Activated naive CD8-positive, alpha-beta T cell treated with anti-CD3 and anti-CD28 coated beads, Interleukin-2, amount 10 ng/mL, durations not matched to agents 7 days and 5 days (primary cell): ENCODE results near the gene PDLIM7. TPM values are rescaled to one million over a fixed set of nuclear protein-coding genes. Genes with fewer than 3 reads are reported as not detected.
A peak's percentile ranks its signal among the peaks of the same experiment; 100 is the strongest.
"Not testable (repeated sequence)": the region's sequence is repeated elsewhere in the genome, so short reads cannot be mapped to it uniquely, and the experiment has no call there.

Experiments used
- ATAC-seq: fragments of 150-1000 bp; cut with Tn5 transposase; one replicate; pipeline ENCODE4 v1.10.0; 2021; ENCODE audit warnings: low read depth, moderate library complexity
- POLR2A ChIA-PET: fragments of 350-600 bp; sonication (Branson Sonifier 250); formaldehyde crosslinking; loops from one replicate; lab custom pipeline; 2021; ENCODE audit warnings: antibody characterized with exemption; lab: Charles Lee
- DNase-seq: peaks from one replicate; pipeline ENCODE4 v3.0.0; 2021
- H3K27ac Mint-ChIP-seq: one replicate; pipeline ENCODE4 v1.8.0; 2022; ENCODE audit warnings: mild to moderate bottlenecking, mixed read lengths
- H3K27me3 Mint-ChIP-seq: one replicate; pipeline ENCODE4 v1.8.0; 2022; ENCODE audit warnings: mild to moderate bottlenecking, moderate library complexity, mixed read lengths
- H3K36me3 Mint-ChIP-seq: one replicate; pipeline ENCODE4 v1.8.0; 2021; ENCODE audit warnings: mild to moderate bottlenecking, mixed read lengths
- H3K4me1 Mint-ChIP-seq: one replicate; pipeline ENCODE4 v1.8.0; 2021; ENCODE audit warnings: mixed read lengths
- H3K4me3 Mint-ChIP-seq: one replicate; pipeline ENCODE4 v1.8.0; 2022; ENCODE audit warnings: mild to moderate bottlenecking, moderate library complexity, mixed read lengths
- H3K9me3 Mint-ChIP-seq: one replicate; pipeline ENCODE4 v1.8.0; 2021; ENCODE audit warnings: mixed read lengths
- total RNA-seq, 2 experiments: library from RNA; stranded (reverse); gene quantifications; one replicate each; pipeline ENCODE4 v1.2.3, GENCODE V29; 2021

The PDLIM7 gene
- total RNA-seq, 2 experiments from 2014 or later, result 51.6 to 60.6 TPM

- Mint-ChIP-seq H3K27me3 (no peaks in the 10 kb centered on the region), H3K4me1 (peaks cover 13% of the 10 kb centered on the region), H3K27ac (no peak overlapping the region), H3K9me3 (no peaks in the 10 kb centered on the region), H3K4me3 (no peak overlapping the region), H3K36me3 (peaks cover 17% of the 10 kb centered on the region)
- no peak for DNase-seq
- POLR2A ChIA-PET, result interaction anchor here (0.6 kb wide), 1 partner anchor 10 kb away, joined by 3 read pairs; no protein-coding TSS in a partner anchor
- no peak for ATAC-seq
These were observed 7.0 kb downstream of the PDLIM7 start for GRCh38 chr5:177490311-177490991.

- no peaks in the 10 kb centered on the region for H3K27me3 Mint-ChIP-seq
- ATAC-seq (no peak), DNase-seq (no peak)
- peaks cover 17% of the 10 kb centered on the region for H3K36me3 Mint-ChIP-seq
- H3K4me1 Mint-ChIP-seq, result peaks cover 8% of the 10 kb centered on the region
- POLR2A ChIA-PET, result no interaction called here
- H3K4me3 Mint-ChIP-seq, result no peak overlapping the region
- no peak overlapping the region for H3K27ac Mint-ChIP-seq
- no peaks in the 10 kb centered on the region for H3K9me3 Mint-ChIP-seq
These were observed 8.2 kb downstream of the PDLIM7 start for GRCh38 chr5:177489119-177489716.

GRCh38 chr5:177487975-177488374, 9.4 kb downstream of the PDLIM7 start:
- ATAC-seq, result no peak

GRCh38 chr5:177487144-177487543, 10.3 kb downstream of the PDLIM7 start:
- peaks cover 6% of the 10 kb centered on the region for H3K4me1 Mint-ChIP-seq
- no peak overlapping the region for H3K4me3 Mint-ChIP-seq
- POLR2A ChIA-PET, result no interaction called here
- no peaks in the 10 kb centered on the region for H3K27me3 Mint-ChIP-seq
- H3K9me3 Mint-ChIP-seq, result no peaks in the 10 kb centered on the region
- H3K36me3 Mint-ChIP-seq, result peaks cover 23% of the 10 kb centered on the region
- DNase-seq (no peak), ATAC-seq (no peak)
- no peak overlapping the region for H3K27ac Mint-ChIP-seq

More at GRCh38 chr5:177487975-177488374, 9.4 kb downstream of the PDLIM7 start:
- POLR2A ChIA-PET, result no interaction called here
- no peak overlapping the region for H3K4me3 Mint-ChIP-seq
- H3K27me3 Mint-ChIP-seq, result no peaks in the 10 kb centered on the region
- H3K9me3 Mint-ChIP-seq, result no peaks in the 10 kb centered on the region
- no peak overlapping the region for H3K27ac Mint-ChIP-seq
- H3K4me1 Mint-ChIP-seq, result peaks cover 3% of the 10 kb centered on the region
- no peak for DNase-seq
- peaks cover 20% of the 10 kb centered on the region for H3K36me3 Mint-ChIP-seq

- POLR2A ChIA-PET, result interaction anchor here (1.2 kb wide), 1 partner anchor 14 kb away, joined by 8 read pairs; no protein-coding TSS in a partner anchor
- Mint-ChIP-seq H3K9me3 (no peaks in the 10 kb centered on the region), H3K27me3 (no peaks in the 10 kb centered on the region), H3K27ac (no peak overlapping the region), H3K4me3 (no peak overlapping the region), H3K4me1 (peaks cover 6% of the 10 kb centered on the region), H3K36me3 (peaks cover 22% of the 10 kb centered on the region)
- DNase-seq, result no peak
- ATAC-seq, result no peak
These were observed 11.1 kb downstream of the PDLIM7 start for GRCh38 chr5:177486256-177486655.

GRCh38 chr5:177485753-177486152, 11.7 kb downstream of the PDLIM7 start:
- not testable (repeated sequence) for H3K27ac Mint-ChIP-seq, H3K4me1 Mint-ChIP-seq, ATAC-seq, H3K27me3 Mint-ChIP-seq, H3K4me3 Mint-ChIP-seq, H3K9me3 Mint-ChIP-seq, DNase-seq
- POLR2A ChIA-PET, result interaction anchor here (1.2 kb wide), 1 partner anchor 14 kb away, joined by 8 read pairs; no protein-coding TSS in a partner anchor
- peaks cover 20% of the 10 kb centered on the region for H3K36me3 Mint-ChIP-seq

GRCh38 chr5:177484902-177485549, 12.4 kb downstream of the PDLIM7 start:
- ATAC-seq (no peak), DNase-seq (no peak)
- POLR2A ChIA-PET, result interaction anchor here (0.6 to 1.2 kb wide), 2 partner anchors 12 to 13 kb away, joined by 3 to 8 read pairs; no protein-coding TSS in a partner anchor
- no peak overlapping the region for H3K4me3 Mint-ChIP-seq
- peaks cover 7% of the 10 kb centered on the region for H3K4me1 Mint-ChIP-seq
- H3K27me3 Mint-ChIP-seq, result no peaks in the 10 kb centered on the region
- H3K9me3 Mint-ChIP-seq, result no peaks in the 10 kb centered on the region
- H3K27ac Mint-ChIP-seq, result peak overlapping the region; percentile 0
- H3K36me3 Mint-ChIP-seq, result peaks cover 13% of the 10 kb centered on the region

GRCh38 chr5:177483994-177484901, 13.2 kb downstream of the PDLIM7 start:
- Mint-ChIP-seq H3K27me3 (no peaks in the 10 kb centered on the region), H3K4me3 (no peak overlapping the region), H3K36me3 (peaks cover 11% of the 10 kb centered on the region), H3K27ac (peak overlapping the region; percentile 49), H3K4me1 (peaks cover 15% of the 10 kb centered on the region), H3K9me3 (no peaks in the 10 kb centered on the region)
- POLR2A ChIA-PET, result interaction anchor here (0.6 kb wide), 1 partner anchor 11 kb away, joined by 3 read pairs; no protein-coding TSS in a partner anchor
- DNase-seq, result no peak
- ATAC-seq, result no peak

- POLR2A ChIA-PET, result interaction anchor here (0.6 to 0.8 kb wide), 2 partner anchors 14 to 115 kb away, joined by 3 to 5 read pairs; partner anchors contain the start of gene PDLIM7
- Mint-ChIP-seq H3K36me3 (peaks cover 14% of the 10 kb centered on the region), H3K4me1 (peaks cover 27% of the 10 kb centered on the region), H3K9me3 (no peaks in the 10 kb centered on the region), H3K4me3 (no peak overlapping the region), H3K27me3 (no peaks in the 10 kb centered on the region), H3K27ac (no peak overlapping the region)
- ATAC-seq (no peak), DNase-seq (no peak)
These were observed 14.4 kb downstream of the PDLIM7 start for GRCh38 chr5:177483042-177483441.

- no peaks in the 10 kb centered on the region for H3K9me3 Mint-ChIP-seq
- POLR2A ChIA-PET, result no interaction called here
- no peak overlapping the region for H3K27ac Mint-ChIP-seq
- no peaks in the 10 kb centered on the region for H3K27me3 Mint-ChIP-seq
- ATAC-seq (no peak), DNase-seq (no peak)
- peaks cover 14% of the 10 kb centered on the region for H3K36me3 Mint-ChIP-seq
- peaks cover 32% of the 10 kb centered on the region for H3K4me1 Mint-ChIP-seq
- H3K4me3 Mint-ChIP-seq, result no peak overlapping the region
These were observed 15.0 kb downstream of the PDLIM7 start for GRCh38 chr5:177482359-177482795.

GRCh38 chr5:177479774-177480173, 17.6 kb downstream of the PDLIM7 start:
- H3K9me3 Mint-ChIP-seq, result no peaks in the 10 kb centered on the region
- H3K27me3 Mint-ChIP-seq, result no peaks in the 10 kb centered on the region
- no peak for ATAC-seq
- H3K36me3 Mint-ChIP-seq, result peaks cover 9% of the 10 kb centered on the region
- POLR2A ChIA-PET, result interaction anchor here (0.7 to 1.6 kb wide), 7 partner anchors 9 to 30 kb away, joined by 3 to 7 read pairs (median 5); partner anchors contain the start of gene PDLIM7
- H3K4me3 Mint-ChIP-seq, result peak overlapping the region; percentile 45
- H3K4me1 Mint-ChIP-seq, result peaks cover 47% of the 10 kb centered on the region
- no peak for DNase-seq
- H3K27ac Mint-ChIP-seq, result peak overlapping the region; percentile 94
